Measurements from ENCODE around the gene ZNF331.

DNA sequence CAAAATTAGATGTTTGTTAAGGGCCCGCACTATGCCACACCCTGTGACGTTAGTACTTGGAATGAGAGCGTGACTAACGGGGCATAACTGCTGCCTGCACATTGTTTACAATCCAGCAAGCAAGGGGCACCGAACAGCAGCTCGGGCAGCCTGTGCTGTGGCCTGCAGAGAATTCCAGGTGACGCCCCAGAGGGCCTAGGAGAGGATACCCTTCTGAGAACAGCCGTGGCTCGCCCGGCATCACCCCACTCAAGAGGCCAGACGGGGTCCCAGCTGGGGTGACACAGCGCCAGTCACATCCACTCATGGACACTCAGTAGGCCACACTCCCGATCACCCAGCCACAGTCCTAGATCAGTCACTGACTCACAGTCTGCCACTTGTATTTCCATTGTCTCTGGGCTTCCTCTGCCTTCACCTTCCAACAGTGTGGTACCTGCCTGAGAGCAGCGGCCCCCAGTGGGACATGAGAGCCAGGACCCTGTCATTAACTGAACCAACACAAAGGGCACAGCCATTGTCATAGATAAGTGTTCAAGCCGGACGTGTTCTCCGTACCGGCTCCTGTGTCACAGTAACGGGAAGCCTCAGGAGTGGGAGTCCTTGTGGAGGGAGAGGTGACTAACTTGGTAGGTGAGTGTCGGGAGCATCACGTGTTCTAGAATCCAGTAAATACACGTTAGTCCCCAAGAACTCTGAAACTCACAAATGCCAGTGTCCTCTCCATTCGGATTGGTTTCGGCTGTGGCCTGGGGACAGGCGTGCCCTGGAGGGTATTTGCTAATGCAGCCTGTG is 7.5 kb downstream of the ZNF331 start:
- TF ChIP-seq, protein P1, sequence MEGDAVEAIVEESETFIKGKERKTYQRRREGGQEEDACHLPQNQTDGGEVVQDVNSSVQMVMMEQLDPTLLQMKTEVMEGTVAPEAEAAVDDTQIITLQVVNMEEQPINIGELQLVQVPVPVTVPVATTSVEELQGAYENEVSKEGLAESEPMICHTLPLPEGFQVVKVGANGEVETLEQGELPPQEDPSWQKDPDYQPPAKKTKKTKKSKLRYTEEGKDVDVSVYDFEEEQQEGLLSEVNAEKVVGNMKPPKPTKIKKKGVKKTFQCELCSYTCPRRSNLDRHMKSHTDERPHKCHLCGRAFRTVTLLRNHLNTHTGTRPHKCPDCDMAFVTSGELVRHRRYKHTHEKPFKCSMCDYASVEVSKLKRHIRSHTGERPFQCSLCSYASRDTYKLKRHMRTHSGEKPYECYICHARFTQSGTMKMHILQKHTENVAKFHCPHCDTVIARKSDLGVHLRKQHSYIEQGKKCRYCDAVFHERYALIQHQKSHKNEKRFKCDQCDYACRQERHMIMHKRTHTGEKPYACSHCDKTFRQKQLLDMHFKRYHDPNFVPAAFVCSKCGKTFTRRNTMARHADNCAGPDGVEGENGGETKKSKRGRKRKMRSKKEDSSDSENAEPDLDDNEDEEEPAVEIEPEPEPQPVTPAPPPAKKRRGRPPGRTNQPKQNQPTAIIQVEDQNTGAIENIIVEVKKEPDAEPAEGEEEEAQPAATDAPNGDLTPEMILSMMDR (IDR thresholded peaks at IDR 0.05) = no peak
- TF ChIP-seq ZFX (IDR thresholded peaks at IDR 0.05; ENCODE audit: borderline replicate concordance) = no peak

All from 22Rv1 (cell line).